Parathyroid adenoma (tissue), 2 donors: ENCODE data around the gene BDKRB1.

Experiments
- H2AFZ ChIP-seq: fragments of 300-600 bp; sonication (generic); one replicate; pipeline ENCODE4 v1.7.0; 2017; ENCODE audit warnings: antibody characterized with exemption, mild to moderate bottlenecking
- H3K27ac ChIP-seq: fragments of 300-600 bp; sonication (generic); one replicate; pipeline ENCODE4 v1.7.0; 2017
- H3K27me3 ChIP-seq: fragments of 300-600 bp; sonication (generic); one replicate; pipeline ENCODE4 v1.7.0; 2017; ENCODE audit warnings: low read length; ENCODE audit not compliant: control insufficient read depth, insufficient read depth
- H3K36me3 ChIP-seq: fragments of 300-600 bp; sonication (generic); one replicate; pipeline ENCODE4 v1.7.0; 2017; ENCODE audit warnings: low read length; ENCODE audit not compliant: control insufficient read depth, insufficient read depth
- H3K4me1 ChIP-seq: fragments of 300-600 bp; sonication (generic); one replicate; pipeline ENCODE4 v1.7.0; 2017; ENCODE audit warnings: control low read depth
- H3K4me2 ChIP-seq: fragments of 300-600 bp; sonication (generic); one replicate; pipeline ENCODE4 v1.7.0; 2017; ENCODE audit warnings: low read length
- H3K4me3 ChIP-seq: fragments of 300-600 bp; sonication (generic); one replicate; pipeline ENCODE4 v1.7.0; 2017; ENCODE audit warnings: low read depth, low read length
- H3K79me2 ChIP-seq: fragments of 300-600 bp; sonication (generic); one replicate; pipeline ENCODE4 v1.7.0; 2017; ENCODE audit warnings: control low read depth
- H3K9ac ChIP-seq: fragments of 300-600 bp; sonication (generic); one replicate; pipeline ENCODE4 v1.7.0; 2017; ENCODE audit warnings: mild to moderate bottlenecking
- H3K9me3 ChIP-seq: fragments of 300-600 bp; sonication (generic); one replicate; pipeline ENCODE4 v1.7.0; 2017; ENCODE audit warnings: low read length; ENCODE audit not compliant: control insufficient read depth
- CTCF ChIP-seq: fragments of 300-600 bp; sonication (generic); IDR thresholded peaks from one replicate; pipeline ENCODE4 v1.7.0; 2017; ENCODE audit warnings: antibody characterized with exemption, mild to moderate bottlenecking
- donor health status: primary hyperparathyroidism.

BDKRB1 gene

GRCh38 chr14:96215452-96216244, 40.4 kb upstream of the BDKRB1 start:
- Histone ChIP-seq H3K4me1 (no peaks in the 10 kb centered on the region), H3K9me3 (no peaks in the 10 kb centered on the region), H3K36me3 (no peaks in the 10 kb centered on the region), H3K27ac (no peak overlapping the region), H2AFZ (no peak overlapping the region), H3K79me2 (no peaks in the 10 kb centered on the region), H3K4me2 (no peak overlapping the region), H3K9ac (no peak overlapping the region), H3K27me3 (no peaks in the 10 kb centered on the region), H3K4me3 (no peak overlapping the region)
- TF ChIP-seq CTCF = no peak

- no peaks in the 10 kb centered on the region for H3K9me3 ChIP-seq
- H2AFZ ChIP-seq = no peak overlapping the region
- H3K4me2 ChIP-seq = no peak overlapping the region
- H3K9ac ChIP-seq = no peak overlapping the region
- no peaks in the 10 kb centered on the region for H3K36me3 ChIP-seq
- no peak for TF ChIP-seq CTCF
- H3K4me1 ChIP-seq = no peaks in the 10 kb centered on the region
- no peak overlapping the region for H3K4me3 ChIP-seq
- H3K27ac ChIP-seq = no peak overlapping the region
- H3K27me3 ChIP-seq = no peaks in the 10 kb centered on the region
- H3K79me2 ChIP-seq = no peaks in the 10 kb centered on the region
These were observed 39.4 kb upstream of the BDKRB1 start for GRCh38 chr14:96216627-96217026.

- Histone ChIP-seq H2AFZ (no peak overlapping the region), H3K36me3 (no peaks in the 10 kb centered on the region), H3K4me3 (no peak overlapping the region), H3K9me3 (no peaks in the 10 kb centered on the region), H3K27ac (no peak overlapping the region), H3K27me3 (no peaks in the 10 kb centered on the region), H3K79me2 (no peaks in the 10 kb centered on the region), H3K4me1 (no peaks in the 10 kb centered on the region), H3K9ac (no peak overlapping the region), H3K4me2 (no peak overlapping the region)
- TF ChIP-seq CTCF = no peak
These were observed 38.6 kb upstream of the BDKRB1 start for GRCh38 chr14:96217376-96217913.

- no peak overlapping the region for H3K27ac ChIP-seq
- no peak for TF ChIP-seq CTCF
These were observed 34.8 kb upstream of the BDKRB1 start for GRCh38 chr14:96221109-96221650.

More at GRCh38 chr14:96221109-96221650, 34.8 kb upstream of the BDKRB1 start:
- H2AFZ ChIP-seq = no peak overlapping the region
- no peaks in the 10 kb centered on the region for H3K79me2 ChIP-seq
- H3K9me3 ChIP-seq = no peaks in the 10 kb centered on the region
- H3K9ac ChIP-seq = no peak overlapping the region
- no peak overlapping the region for H3K4me2 ChIP-seq
- no peaks in the 10 kb centered on the region for H3K4me1 ChIP-seq
- H3K36me3 ChIP-seq = no peaks in the 10 kb centered on the region
- H3K27me3 ChIP-seq = no peaks in the 10 kb centered on the region
- H3K4me3 ChIP-seq = no peak overlapping the region
